GM12878 (cell line): Measurements from ENCODE around the gene DKK1.

Experiments used
- CEBPB ChIP-seq, 2 experiments: fragments of 150-350 bp in 1 of 2; IDR thresholded peaks; 2 replicates each; pipeline ENCODE4 v1.6.1; 2012 to 2014; ENCODE audit warnings: low read depth in 2 of 2, low read length in 2 of 2, borderline replicate concordance in 1 of 2, inconsistent platforms in 1 of 2
- FOS ChIP-seq: IDR thresholded peaks from 3 replicates; pipeline ENCODE4 v1.6.1; 2011; ENCODE audit warnings: borderline replicate concordance; ENCODE audit not compliant: insufficient read length; ENCODE audit errors: extremely low read depth
- POLR2A ChIP-seq: IDR thresholded peaks from 2 replicates; pipeline ENCODE4 v1.6.1; 2011; ENCODE audit warnings: low read depth, mild to moderate bottlenecking, low read length
- SMC3 ChIP-seq: IDR thresholded peaks from 2 replicates; pipeline ENCODE4 v1.6.1; 2011; ENCODE audit warnings: low read length, improper control_type of control experiment, borderline replicate concordance
- ZNF384 ChIP-seq: IDR thresholded peaks from 2 replicates; pipeline ENCODE4 v1.6.1; 2012; ENCODE audit warnings: low read depth, mild to moderate bottlenecking, low read length, improper control_type of control experiment, borderline replicate concordance
- TF ChIP-seq, protein P1 (sequence below), 3 experiments: IDR thresholded peaks in 2 of 3; conservative IDR thresholded peaks in 1 of 3; 2 replicates each; pipeline ENCODE4 v1.5.1; 2011; ENCODE audit warnings: low read depth in 3 of 3, low read length in 3 of 3, mild to moderate bottlenecking in 3 of 3, control low read depth in 2 of 3, moderate library complexity in 2 of 3, inconsistent platforms in 1 of 3, mixed read lengths in 1 of 3; ENCODE audit not compliant: control insufficient read depth in 2 of 3, insufficient read depth in 1 of 3; ENCODE audit errors: extremely low read depth in 1 of 3
- TF ChIP-seq, protein P2 (sequence below): IDR thresholded peaks from 2 replicates; pipeline ENCODE4 v1.6.1; 2012; ENCODE audit warnings: mild to moderate bottlenecking, low read depth, low read length

DNA sequence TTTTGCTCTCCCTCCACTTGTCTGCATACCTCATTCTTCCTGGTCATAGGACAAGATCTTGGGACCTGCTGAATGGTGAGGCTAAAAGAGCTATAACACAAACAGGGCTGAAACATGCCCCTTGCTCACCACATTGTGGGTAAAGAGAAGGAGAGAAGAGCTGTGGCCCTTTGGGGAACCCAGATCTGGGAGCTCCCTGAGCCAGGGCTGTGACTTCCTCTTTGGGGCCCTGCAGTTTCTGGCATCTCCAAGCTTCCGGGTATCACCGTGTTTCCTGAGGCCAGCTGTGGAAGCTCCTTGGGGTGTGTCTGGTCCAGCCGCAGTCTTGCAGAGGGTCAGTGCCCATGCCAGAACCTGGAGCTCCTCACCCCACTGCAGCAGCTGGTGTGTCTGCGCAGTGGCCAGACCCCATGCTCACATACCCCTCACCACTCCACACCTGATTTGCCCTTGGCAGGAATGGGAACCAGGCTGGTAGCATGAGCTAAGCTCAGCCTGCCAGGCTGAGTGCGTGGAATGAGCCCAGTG, 34.0 kb downstream of the DKK1 start:
- TF ChIP-seq FOS (no peak), ZNF384 (no peak), CEBPB (IDR thresholded peaks at IDR 0.05; ENCODE audit: borderline replicate concordance in 1 of 2, low read depth in 2 of 2, low read length in 2 of 2) (no peak), POLR2A (no peak), SMC3 (no peak)
- TF ChIP-seq, protein P1, sequence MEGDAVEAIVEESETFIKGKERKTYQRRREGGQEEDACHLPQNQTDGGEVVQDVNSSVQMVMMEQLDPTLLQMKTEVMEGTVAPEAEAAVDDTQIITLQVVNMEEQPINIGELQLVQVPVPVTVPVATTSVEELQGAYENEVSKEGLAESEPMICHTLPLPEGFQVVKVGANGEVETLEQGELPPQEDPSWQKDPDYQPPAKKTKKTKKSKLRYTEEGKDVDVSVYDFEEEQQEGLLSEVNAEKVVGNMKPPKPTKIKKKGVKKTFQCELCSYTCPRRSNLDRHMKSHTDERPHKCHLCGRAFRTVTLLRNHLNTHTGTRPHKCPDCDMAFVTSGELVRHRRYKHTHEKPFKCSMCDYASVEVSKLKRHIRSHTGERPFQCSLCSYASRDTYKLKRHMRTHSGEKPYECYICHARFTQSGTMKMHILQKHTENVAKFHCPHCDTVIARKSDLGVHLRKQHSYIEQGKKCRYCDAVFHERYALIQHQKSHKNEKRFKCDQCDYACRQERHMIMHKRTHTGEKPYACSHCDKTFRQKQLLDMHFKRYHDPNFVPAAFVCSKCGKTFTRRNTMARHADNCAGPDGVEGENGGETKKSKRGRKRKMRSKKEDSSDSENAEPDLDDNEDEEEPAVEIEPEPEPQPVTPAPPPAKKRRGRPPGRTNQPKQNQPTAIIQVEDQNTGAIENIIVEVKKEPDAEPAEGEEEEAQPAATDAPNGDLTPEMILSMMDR (IDR thresholded peaks at IDR 0.05 in 2 of 3, conservative IDR thresholded peaks at IDR 0.05 in 1 of 3; ENCODE audit: control insufficient read depth in 2 of 3, extremely low read depth in 1 of 3, insufficient read depth in 1 of 3, low read depth in 3 of 3, low read length in 3 of 3), result no peak
- TF ChIP-seq, protein P2, sequence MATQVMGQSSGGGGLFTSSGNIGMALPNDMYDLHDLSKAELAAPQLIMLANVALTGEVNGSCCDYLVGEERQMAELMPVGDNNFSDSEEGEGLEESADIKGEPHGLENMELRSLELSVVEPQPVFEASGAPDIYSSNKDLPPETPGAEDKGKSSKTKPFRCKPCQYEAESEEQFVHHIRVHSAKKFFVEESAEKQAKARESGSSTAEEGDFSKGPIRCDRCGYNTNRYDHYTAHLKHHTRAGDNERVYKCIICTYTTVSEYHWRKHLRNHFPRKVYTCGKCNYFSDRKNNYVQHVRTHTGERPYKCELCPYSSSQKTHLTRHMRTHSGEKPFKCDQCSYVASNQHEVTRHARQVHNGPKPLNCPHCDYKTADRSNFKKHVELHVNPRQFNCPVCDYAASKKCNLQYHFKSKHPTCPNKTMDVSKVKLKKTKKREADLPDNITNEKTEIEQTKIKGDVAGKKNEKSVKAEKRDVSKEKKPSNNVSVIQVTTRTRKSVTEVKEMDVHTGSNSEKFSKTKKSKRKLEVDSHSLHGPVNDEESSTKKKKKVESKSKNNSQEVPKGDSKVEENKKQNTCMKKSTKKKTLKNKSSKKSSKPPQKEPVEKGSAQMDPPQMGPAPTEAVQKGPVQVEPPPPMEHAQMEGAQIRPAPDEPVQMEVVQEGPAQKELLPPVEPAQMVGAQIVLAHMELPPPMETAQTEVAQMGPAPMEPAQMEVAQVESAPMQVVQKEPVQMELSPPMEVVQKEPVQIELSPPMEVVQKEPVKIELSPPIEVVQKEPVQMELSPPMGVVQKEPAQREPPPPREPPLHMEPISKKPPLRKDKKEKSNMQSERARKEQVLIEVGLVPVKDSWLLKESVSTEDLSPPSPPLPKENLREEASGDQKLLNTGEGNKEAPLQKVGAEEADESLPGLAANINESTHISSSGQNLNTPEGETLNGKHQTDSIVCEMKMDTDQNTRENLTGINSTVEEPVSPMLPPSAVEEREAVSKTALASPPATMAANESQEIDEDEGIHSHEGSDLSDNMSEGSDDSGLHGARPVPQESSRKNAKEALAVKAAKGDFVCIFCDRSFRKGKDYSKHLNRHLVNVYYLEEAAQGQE, result no peak
